Activated gamma-delta T cell treated with anti-CD3 and anti-CD28 coated beads, Interleukin-2, amount 50 U/mL, for 16 hours (primary cell): Measurements from ENCODE around the gene TMPRSS4.

Experiments used
- DNase-seq: peaks from one replicate; pipeline ENCODE4 v3.0.0-alpha.2; 2020; ENCODE audit warnings: low read depth

The TMPRSS4 gene

GRCh38 chr11:118105657-118106305 lies 28.9 kb downstream of the TMPRSS4 start:
- DNase-seq, result no peak

GRCh38 chr11:118106789-118107335 lies 30.0 kb downstream of the TMPRSS4 start:
- DNase-seq, result no peak

DNA sequence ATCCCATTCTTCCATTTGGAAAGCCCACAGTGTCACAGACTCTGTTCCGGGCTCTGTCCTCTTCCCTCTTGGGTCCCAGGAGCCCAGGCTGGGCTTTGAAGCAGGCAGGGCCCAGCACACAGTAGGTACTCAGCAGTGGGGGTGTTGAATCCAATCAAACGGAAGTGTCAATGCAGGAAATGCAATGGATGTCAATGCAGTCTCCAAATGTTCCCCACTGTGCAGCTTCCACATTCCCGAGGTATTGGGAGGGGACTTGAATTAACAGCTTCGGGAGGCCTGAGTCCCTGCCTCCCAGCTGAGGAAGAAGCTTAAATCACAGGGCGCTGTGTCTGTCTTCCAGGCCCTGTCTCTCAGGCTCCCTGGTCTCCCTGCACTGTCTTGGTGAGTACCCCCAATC lies 31.6 kb downstream of the TMPRSS4 start:
- DNase-seq, result no peak

DNA sequence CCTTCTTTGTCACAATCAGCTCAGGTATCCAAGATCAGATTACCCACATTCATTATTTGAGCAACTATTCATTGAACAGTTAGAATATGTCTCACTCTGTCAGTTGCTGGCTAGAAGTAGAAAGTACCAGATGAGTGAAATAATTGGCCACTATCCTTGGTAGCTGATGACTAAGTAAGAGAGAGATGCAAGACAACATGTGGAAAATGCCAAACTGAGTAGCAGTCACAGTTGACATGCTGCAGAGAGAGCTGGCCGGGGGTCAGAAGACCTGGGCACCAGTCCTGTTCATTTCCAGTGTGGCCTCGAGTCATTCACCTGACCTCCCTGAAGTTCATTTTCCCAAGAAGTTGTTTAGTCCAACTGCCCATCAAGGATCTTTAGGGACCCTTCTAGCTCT lies 32.4 kb downstream of the TMPRSS4 start:
- DNase-seq, result no peak

DNA sequence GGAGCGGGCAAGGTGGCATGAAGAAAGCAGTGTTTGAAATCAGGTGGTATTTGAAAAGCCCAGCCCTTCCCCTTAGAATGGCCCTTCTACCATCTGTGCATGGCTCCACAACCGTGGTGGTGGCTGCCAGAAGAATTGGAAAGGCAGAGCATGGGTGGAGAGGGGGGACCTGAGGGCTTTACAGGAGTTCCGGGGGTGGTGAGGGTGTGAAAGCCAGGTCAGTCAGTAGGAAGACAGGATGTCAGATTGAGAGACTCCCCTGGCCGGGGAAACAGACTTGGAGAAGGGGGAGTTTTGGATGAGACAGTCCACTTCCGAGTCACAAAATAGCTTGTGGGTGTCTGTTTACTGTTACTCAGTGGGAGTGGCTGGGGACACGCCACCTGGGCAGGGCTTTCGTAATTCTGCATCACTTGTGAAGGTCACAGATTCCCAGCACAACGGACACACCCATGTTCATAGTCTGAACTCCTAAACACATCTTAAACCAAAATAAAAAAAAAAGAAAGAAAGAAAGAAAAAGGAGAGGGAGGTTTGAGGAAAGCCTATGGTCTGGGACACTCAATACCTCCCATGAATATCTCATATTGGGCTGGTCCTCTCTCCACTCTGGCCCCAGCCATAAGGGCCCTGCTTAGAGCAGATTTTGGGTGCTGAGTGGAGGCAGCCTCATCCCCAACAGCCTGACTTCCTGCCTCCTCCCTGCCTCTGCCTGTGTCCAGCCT lies 34.3 kb downstream of the TMPRSS4 start:
- no peak for DNase-seq

DNA sequence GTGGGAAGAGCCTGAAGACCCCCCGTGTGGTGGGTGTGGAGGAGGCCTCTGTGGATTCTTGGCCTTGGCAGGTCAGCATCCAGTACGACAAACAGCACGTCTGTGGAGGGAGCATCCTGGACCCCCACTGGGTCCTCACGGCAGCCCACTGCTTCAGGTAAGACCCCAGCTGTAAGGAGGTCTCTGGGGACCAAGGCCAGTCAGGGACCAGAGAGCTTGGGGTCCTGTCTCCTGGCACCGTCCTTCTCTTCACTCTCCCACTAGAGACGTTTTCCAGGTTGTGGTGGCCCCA lies 34.8 kb downstream of the TMPRSS4 start:
- no peak for DNase-seq

DNA sequence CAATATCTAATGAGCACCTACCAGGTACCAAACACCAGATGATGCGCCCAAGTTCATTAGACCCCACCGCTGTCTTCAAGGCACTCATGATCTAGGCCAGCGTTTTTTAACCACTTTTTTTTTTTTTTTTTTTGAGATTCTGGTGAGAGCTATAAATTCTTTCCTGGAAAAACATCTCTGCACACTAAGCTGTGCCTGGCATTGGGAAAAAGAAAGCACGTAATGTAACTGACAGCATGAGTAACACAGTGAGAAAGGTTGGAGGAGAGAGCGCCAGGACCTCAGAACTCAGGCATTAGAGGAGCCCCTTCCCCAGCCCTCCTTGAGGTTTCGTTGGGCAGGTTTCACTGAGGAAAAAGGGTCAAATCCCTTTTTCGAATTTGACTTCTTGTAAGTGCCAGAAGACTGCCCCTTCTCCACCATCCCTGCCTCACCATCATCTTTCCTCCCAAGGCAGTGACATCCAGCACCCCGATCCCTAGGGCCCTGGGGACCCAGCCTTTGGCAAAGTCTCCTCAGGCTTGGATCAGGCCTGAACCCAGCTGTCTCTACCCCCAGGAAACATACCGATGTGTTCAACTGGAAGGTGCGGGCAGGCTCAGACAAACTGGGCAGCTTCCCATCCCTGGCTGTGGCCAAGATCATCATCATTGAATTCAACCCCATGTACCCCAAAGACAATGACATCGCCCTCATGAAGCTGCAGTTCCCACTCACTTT lies 36.0 kb downstream of the TMPRSS4 start:
- DNase-seq, result no peak

DNA sequence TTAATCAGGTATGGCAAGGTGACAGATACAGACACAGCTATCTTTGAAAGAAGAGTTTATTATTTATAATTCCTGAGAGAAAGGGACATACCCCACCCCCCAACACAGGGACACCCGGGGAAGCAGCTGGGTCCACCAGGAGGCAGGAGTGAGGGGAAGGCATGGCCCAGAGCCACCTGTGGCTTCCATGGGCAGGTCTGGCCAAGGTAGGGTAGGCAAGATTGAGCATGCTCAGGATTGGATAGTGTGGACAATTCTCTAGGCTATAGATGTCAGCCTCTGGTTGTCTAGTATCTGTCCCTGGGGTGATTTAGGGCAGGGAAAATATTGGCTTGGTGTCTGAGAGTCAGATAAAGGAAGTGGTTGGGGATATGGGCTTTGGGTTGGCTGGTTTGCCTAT lies 37.4 kb downstream of the TMPRSS4 start:
- no peak for DNase-seq

GRCh38 chr11:118115048-118115447 lies 38.2 kb downstream of the TMPRSS4 start:
- DNase-seq, result no peak

- peak; percentile 10 for DNase-seq
These were observed 41.1 kb downstream of the TMPRSS4 start for GRCh38 chr11:118117790-118118601.

DNA sequence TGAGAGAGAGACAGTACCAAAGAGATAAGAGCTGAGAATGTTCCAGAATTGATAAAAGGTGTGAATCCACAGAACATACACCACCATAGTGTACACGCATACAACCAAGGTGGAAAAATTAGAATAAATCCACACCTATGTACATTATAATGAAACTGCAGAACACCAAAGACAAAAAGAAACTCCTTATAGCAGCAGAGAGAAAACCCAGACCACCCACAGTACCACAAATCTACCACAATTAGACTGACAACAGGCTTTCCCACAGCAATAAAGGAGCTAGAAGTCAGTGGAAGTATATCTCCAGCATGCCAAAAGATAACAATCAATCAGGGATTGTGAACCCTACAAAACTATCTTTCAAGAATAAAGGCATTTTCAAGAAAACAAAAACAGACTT lies 43.9 kb downstream of the TMPRSS4 start:
- no peak for DNase-seq

DNA sequence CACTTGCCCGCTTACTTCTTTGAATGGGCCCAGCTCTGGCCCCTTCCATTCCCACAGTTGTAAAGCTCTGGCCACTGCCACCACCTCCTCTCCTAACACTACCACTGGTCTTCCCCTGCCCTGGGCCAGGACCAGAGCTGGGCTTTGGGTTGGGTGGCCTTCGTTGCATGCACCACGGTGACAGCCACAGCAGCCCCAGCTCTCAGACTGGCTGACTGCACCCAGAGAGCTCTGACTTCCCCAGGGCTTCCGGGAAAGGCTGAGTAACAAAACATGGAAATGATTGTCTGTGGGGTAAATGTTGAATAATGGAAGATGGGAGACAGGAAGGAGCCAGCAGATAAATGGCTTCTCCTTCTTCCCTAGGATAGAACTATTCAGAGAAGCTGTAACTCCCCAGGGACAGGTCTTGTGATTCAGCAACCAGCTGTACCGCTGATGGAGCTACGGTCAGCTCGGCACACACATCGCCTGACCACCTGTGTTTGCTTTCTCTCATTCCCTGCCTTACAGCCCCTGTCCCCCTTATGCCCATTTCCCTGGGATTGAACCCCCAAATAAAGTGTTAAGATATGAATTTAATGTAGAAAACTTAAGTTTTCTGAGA lies 48.2 kb downstream of the TMPRSS4 start:
- DNase-seq, result no peak

- no peak for DNase-seq
These were observed 49.4 kb downstream of the TMPRSS4 start for GRCh38 chr11:118126082-118126838.

DNA sequence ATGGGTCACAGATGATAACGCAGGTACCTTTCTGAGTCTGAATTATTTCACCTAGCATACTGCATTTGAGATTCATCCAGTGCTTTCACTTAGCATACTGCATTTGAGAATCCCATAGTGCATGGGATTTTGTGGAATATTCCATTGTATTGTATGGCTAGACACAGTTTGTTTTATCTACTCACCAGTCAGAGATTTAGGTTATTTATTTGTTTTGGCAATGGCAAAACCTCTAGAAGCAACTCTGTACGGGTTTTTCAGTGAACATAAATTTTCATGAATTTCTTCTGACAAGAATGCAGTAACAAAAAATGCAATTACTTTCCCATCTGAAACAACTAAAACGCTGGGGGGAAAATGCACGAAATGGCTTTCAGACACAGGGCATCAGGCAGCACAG lies 51.4 kb downstream of the TMPRSS4 start:
- no peak for DNase-seq

DNA sequence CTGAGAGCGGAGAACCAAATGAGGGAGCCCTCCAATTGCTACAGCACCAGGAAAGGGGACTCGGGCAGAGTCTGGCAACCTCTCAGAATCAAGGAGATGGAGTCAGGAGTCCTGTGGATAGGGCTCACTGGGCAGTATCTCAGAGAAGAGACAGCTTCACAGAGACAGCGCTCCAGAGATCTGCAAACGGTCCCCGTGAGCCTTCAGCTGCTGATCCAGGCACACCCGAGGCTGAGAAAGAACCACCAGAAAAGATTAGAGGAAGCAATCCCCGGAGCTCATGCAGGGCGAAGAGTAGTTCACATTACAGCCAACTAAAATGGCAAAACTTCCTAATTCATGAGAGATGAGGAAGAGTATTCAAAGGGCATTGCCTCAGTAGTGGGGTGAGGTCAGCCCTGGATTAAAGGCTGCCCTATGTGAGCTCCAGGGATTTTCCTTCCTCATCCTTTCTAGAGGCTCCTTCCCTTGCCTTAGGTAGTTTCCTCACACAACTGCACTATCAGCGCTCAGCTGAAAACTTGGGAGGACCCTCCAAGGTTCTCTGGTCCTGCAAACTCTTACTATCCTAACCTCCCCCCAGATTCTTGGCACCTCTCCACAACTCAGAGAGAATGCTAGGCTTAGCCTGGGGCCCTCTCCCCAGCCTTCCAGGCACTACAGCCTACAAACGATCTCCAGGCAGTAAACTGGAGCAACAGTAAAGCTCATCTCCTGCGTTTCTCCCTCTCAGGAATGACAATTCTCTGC lies 52.0 kb downstream of the TMPRSS4 start:
- no peak for DNase-seq

DNA sequence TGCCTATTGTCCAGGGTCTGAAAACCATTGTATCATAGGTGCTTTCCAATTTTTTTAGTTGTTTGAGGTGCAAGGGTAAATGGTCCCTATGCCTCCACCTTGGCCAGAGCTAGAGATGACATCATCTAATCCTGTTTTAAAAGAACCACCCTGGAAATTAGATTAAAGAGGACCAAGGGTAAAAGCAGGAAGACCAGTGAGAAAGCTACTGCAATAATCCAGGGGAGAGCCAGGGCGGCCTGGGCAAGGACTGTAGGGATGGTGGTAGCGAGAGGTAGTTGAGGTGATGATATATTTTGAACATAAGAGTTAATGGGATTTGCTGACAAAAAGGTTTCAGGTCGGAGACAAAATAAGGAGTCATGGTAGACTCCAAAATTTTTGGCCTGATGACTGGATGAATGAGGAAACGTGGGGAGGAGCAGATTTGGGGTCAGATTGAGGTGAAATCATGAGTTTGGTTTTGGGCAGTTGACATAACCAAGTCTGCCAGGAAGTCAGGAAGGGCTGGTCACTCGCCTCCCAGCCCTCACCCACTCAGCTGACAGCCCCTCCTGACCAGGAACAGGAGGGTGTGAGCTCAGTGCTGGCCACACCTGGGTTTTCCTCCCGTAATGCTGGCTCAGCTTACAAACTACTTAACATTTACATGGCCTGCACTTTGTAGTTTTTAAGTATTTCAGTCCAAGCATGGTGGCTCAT lies 52.7 kb downstream of the TMPRSS4 start:
- no peak for DNase-seq

DNA sequence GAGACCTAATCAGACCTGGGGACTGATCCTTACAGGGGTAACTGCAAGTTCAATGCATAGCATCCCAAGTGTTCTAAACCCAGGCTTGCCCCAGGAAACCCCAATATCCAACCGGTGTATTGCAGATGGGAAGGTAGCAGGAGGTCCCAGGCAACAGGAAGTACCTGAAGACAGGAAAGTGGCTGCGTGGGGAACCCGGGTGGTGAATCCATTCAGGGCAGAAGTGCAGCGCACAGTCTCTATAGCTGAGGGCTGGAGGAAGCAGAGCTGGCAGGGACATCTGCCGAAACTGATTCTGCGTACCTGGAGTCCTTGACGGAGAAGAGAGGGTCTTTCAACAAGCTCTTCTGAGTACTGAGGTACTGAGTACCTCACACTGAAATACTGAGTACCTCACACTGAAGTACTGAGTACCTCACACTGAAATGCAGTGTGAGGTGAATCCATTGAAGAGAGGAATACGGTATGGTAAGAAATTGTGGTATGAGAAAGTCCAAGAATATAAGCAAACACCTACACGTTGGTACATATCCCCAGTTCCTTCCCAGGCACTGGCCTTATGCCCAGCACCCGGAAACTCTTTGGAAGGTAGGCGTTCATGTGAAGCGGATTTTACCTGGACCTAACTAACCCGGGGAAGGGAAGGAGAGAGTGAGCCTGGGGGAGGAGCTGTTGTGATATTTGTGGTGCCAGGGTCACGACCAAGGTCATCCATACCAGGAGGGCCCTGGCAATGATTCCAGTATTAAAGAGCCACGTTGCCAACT lies 55.7 kb downstream of the TMPRSS4 start:
- DNase-seq, result no peak

DNA sequence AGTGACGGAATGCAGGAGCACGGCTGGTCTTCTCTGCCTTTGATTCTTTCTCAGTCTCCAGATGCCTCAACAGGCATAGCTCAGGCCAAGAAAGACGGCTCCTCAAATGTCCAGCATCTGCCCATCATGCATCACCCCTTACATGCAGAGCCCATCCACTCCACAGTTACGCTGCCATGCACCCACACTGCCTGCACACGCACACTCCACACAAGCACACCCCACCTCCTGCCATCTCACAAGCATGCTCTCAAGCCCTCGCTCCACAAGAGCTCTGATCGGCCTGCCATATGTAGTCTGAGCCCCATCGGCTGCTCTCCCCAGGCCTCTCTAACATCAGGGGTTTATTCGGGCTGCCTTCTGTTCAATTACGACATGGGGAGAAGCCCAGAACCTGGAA lies 56.9 kb downstream of the TMPRSS4 start:
- no peak for DNase-seq
